HEK293 (cell line): ENCODE results near the gene PRPF19.

Experiments
- BCL11B ChIP-seq: fragments of 450-650 bp; formaldehyde crosslinking; IDR thresholded peaks from 2 replicates; pipeline ENCODE4 v1.5.1; 2016; ENCODE audit warnings: low read depth, missing biosample characterization, missing genetic modification characterization
- GFI1B ChIP-seq: fragments of 450-650 bp; formaldehyde crosslinking; IDR thresholded peaks from 2 replicates; pipeline ENCODE4 v1.5.1; 2016; ENCODE audit warnings: missing biosample characterization, missing genetic modification characterization
- KLF10 ChIP-seq: fragments of 450-650 bp; IDR thresholded peaks from 2 replicates; pipeline ENCODE4 v1.5.1; 2018; ENCODE audit warnings: missing biosample characterization, mild to moderate bottlenecking, missing genetic modification characterization
- OVOL3 ChIP-seq: fragments of 450-650 bp; formaldehyde crosslinking; IDR thresholded peaks from 2 replicates; pipeline ENCODE4 v1.5.1; 2016; ENCODE audit warnings: missing biosample characterization, missing genetic modification characterization
- SCRT1 ChIP-seq: fragments of 450-650 bp; formaldehyde crosslinking; IDR thresholded peaks from 2 replicates; pipeline ENCODE4 v1.5.1; 2016; ENCODE audit warnings: missing biosample characterization, missing genetic modification characterization, borderline replicate concordance
- SETDB1 ChIP-seq: IDR thresholded peaks from one replicate; pipeline ENCODE4 v1.6.1; 2017; ENCODE audit warnings: mild to moderate bottlenecking, low read length, moderate library complexity, mixed read lengths; ENCODE audit not compliant: insufficient read length
- TCF7L2 ChIP-seq: IDR thresholded peaks from 2 replicates; pipeline ENCODE4 v1.6.1; 2011; ENCODE audit warnings: low read depth, mild to moderate bottlenecking, inconsistent platforms, low read length, moderate library complexity, borderline replicate concordance
- YY1 ChIP-seq: fragments of 450-650 bp; formaldehyde crosslinking; IDR thresholded peaks from 2 replicates; pipeline ENCODE4 v1.5.1; 2018; ENCODE audit warnings: missing biosample characterization, missing genetic modification characterization
- ZBTB7A ChIP-seq: fragments of 450-650 bp; formaldehyde crosslinking; IDR thresholded peaks from 2 replicates; pipeline ENCODE4 v1.5.1; 2016; ENCODE audit warnings: low read depth, missing biosample characterization, missing genetic modification characterization
- ZFHX2 ChIP-seq: fragments of 450-650 bp; formaldehyde crosslinking; conservative IDR thresholded peaks from 2 replicates; pipeline ENCODE4 v1.5.1; 2016; ENCODE audit warnings: missing biosample characterization, missing genetic modification characterization
- ZNF10 ChIP-seq: fragments of 450-650 bp; formaldehyde crosslinking; IDR thresholded peaks from 2 replicates; pipeline ENCODE4 v1.5.1; 2017; ENCODE audit warnings: missing biosample characterization, missing genetic modification characterization
- ZNF138 ChIP-seq: fragments of 450-650 bp; formaldehyde crosslinking; IDR thresholded peaks from 2 replicates; pipeline ENCODE4 v1.5.1; 2016; ENCODE audit warnings: missing biosample characterization, missing genetic modification characterization, borderline replicate concordance
- ZNF175 ChIP-seq: fragments of 450-650 bp; formaldehyde crosslinking; IDR thresholded peaks from 2 replicates; pipeline ENCODE4 v1.5.1; 2016; ENCODE audit warnings: missing biosample characterization, missing genetic modification characterization
- ZNF221 ChIP-seq: fragments of 450-650 bp; formaldehyde crosslinking; IDR thresholded peaks from 2 replicates; pipeline ENCODE4 v1.5.1; 2017; ENCODE audit warnings: missing biosample characterization, missing genetic modification characterization, borderline replicate concordance
- ZNF266 ChIP-seq: fragments of 450-650 bp; formaldehyde crosslinking; IDR thresholded peaks from 2 replicates; pipeline ENCODE4 v1.5.1; 2016; ENCODE audit warnings: missing biosample characterization, missing genetic modification characterization, low read depth
- ZNF324 ChIP-seq: fragments of 450-650 bp; formaldehyde crosslinking; IDR thresholded peaks from 2 replicates; pipeline ENCODE4 v1.5.1; 2016; ENCODE audit warnings: missing biosample characterization, missing genetic modification characterization
- ZNF354C ChIP-seq: fragments of 450-650 bp; formaldehyde crosslinking; IDR thresholded peaks from 2 replicates; pipeline ENCODE4 v1.5.1; 2016; ENCODE audit warnings: missing biosample characterization, missing genetic modification characterization, low read depth, borderline replicate concordance
- ZNF37A ChIP-seq: fragments of 450-650 bp; IDR thresholded peaks from 2 replicates; pipeline ENCODE4 v1.5.1; 2018; ENCODE audit warnings: missing biosample characterization, missing genetic modification characterization
- ZNF394 ChIP-seq: fragments of 450-650 bp; formaldehyde crosslinking; IDR thresholded peaks from 2 replicates; pipeline ENCODE4 v1.5.1; 2016; ENCODE audit warnings: missing biosample characterization, missing genetic modification characterization, mild to moderate bottlenecking, moderate library complexity, borderline replicate concordance
- ZNF404 ChIP-seq: fragments of 450-650 bp; formaldehyde crosslinking; IDR thresholded peaks from 2 replicates; pipeline ENCODE4 v1.5.1; 2017; ENCODE audit warnings: missing biosample characterization, missing genetic modification characterization
- ZNF548 ChIP-seq: fragments of 450-650 bp; formaldehyde crosslinking; IDR thresholded peaks from 2 replicates; pipeline ENCODE4 v1.5.1; 2016; ENCODE audit warnings: missing biosample characterization, missing genetic modification characterization
- ZNF600 ChIP-seq: fragments of 450-650 bp; formaldehyde crosslinking; IDR thresholded peaks from 2 replicates; pipeline ENCODE4 v1.5.1; 2016; ENCODE audit warnings: missing biosample characterization, missing genetic modification characterization
- ZNF660 ChIP-seq: fragments of 450-650 bp; IDR thresholded peaks from 2 replicates; pipeline ENCODE4 v1.5.1; 2018; ENCODE audit warnings: missing biosample characterization, mild to moderate bottlenecking, missing genetic modification characterization
- ZNF664 ChIP-seq: fragments of 450-650 bp; formaldehyde crosslinking; IDR thresholded peaks from 2 replicates; pipeline ENCODE4 v1.5.1; 2016; ENCODE audit warnings: missing biosample characterization, missing genetic modification characterization
- ZNF777 ChIP-seq: fragments of 450-650 bp; formaldehyde crosslinking; IDR thresholded peaks from 2 replicates; pipeline ENCODE4 v1.5.1; 2017; ENCODE audit warnings: missing biosample characterization, missing genetic modification characterization, borderline replicate concordance
- ZSCAN30 ChIP-seq: fragments of 450-650 bp; IDR thresholded peaks from 2 replicates; pipeline ENCODE4 v1.5.1; 2018; ENCODE audit warnings: missing biosample characterization, mild to moderate bottlenecking, missing genetic modification characterization, moderate library complexity
- TF ChIP-seq, protein P1 (sequence below): fragments of 450-650 bp; formaldehyde crosslinking; IDR thresholded peaks from 2 replicates; pipeline ENCODE4 v1.5.1; 2016; ENCODE audit warnings: missing biosample characterization, missing genetic modification characterization
- TF ChIP-seq, protein P2 (sequence below): sonication (generic); formaldehyde crosslinking; IDR thresholded peaks from 2 replicates; pipeline ENCODE4 v1.8.1; 2022; ENCODE audit warnings: mild to moderate bottlenecking, moderate library complexity, missing genetic modification reagents
- TF ChIP-seq, protein P3 (sequence below): fragments of 450-650 bp; formaldehyde crosslinking; IDR thresholded peaks from 2 replicates; pipeline ENCODE4 v1.5.1; 2017; ENCODE audit warnings: missing biosample characterization, mild to moderate bottlenecking, missing genetic modification characterization, moderate library complexity
- TF ChIP-seq, protein P4 (sequence below): fragments of 450-650 bp; formaldehyde crosslinking; IDR thresholded peaks from 2 replicates; pipeline ENCODE4 v1.5.1; 2017; ENCODE audit warnings: missing biosample characterization, missing genetic modification characterization
- TF ChIP-seq, protein P5 (sequence below): fragments of 450-650 bp; formaldehyde crosslinking; IDR thresholded peaks from 2 replicates; pipeline ENCODE4 v1.5.1; 2016; ENCODE audit warnings: missing biosample characterization, missing genetic modification characterization
- TF ChIP-seq, protein P6 (sequence below): fragments of 450-650 bp; formaldehyde crosslinking; IDR thresholded peaks from 2 replicates; pipeline ENCODE4 v1.5.1; 2016; ENCODE audit warnings: missing biosample characterization, missing genetic modification characterization, borderline replicate concordance

PRPF19 gene

DNA sequence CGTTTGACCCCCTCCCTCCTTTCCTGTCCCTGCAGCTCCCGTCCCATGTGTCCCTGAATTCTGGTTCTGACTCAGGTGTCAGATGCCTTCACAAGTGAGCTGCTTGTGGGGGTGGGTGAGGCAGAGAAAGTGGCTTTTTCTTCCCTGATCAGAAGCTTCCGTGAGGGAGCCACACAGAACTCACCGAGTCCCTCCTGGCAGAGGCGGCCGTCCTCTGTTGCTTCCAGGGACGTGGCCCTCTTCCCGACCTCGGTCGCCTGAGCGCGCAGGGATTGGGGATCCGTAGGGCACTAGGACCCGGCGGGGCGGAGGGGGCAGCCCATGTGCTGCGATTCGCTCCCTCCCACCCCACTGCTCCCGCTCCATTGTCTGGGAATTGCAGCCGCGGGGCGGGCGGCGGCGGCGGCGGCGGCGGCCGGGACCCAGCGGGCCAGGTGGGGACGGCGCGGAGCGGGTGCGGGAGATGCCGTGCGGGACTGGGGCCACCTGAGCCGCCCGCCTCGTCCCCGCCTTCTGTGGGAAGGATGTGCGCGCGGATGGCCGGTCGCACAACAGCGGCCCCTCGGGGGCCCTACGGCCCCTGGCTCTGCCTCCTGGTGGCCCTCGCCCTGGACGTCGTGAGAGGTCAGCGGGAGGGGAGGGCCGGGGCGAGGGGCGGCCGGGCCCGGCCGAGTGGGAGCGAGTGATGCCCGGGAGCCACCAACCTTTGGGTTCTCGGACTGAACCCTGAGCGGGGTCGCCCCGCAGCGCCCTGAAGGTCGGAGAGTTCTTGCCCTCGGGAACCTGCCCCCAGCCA is 17.9 kb upstream of the PRPF19 start, which contains the start of gene TMEM132A (continued):
- TF ChIP-seq, protein P1, sequence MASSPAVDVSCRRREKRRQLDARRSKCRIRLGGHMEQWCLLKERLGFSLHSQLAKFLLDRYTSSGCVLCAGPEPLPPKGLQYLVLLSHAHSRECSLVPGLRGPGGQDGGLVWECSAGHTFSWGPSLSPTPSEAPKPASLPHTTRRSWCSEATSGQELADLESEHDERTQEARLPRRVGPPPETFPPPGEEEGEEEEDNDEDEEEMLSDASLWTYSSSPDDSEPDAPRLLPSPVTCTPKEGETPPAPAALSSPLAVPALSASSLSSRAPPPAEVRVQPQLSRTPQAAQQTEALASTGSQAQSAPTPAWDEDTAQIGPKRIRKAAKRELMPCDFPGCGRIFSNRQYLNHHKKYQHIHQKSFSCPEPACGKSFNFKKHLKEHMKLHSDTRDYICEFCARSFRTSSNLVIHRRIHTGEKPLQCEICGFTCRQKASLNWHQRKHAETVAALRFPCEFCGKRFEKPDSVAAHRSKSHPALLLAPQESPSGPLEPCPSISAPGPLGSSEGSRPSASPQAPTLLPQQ (tag by site-specific recombination), result no peak
- peak; percentile 36; the same call in 1 of the 2 replicates for TF ChIP-seq ZFHX2
- no peak for TF ChIP-seq ZNF10 (tag by site-specific recombination)
- peak; percentile 83; the same call in 1 of the 2 replicates for TF ChIP-seq ZNF600 (tag by site-specific recombination)
- no peak for TF ChIP-seq ZBTB7A (tag by site-specific recombination)
- TF ChIP-seq, protein P2, sequence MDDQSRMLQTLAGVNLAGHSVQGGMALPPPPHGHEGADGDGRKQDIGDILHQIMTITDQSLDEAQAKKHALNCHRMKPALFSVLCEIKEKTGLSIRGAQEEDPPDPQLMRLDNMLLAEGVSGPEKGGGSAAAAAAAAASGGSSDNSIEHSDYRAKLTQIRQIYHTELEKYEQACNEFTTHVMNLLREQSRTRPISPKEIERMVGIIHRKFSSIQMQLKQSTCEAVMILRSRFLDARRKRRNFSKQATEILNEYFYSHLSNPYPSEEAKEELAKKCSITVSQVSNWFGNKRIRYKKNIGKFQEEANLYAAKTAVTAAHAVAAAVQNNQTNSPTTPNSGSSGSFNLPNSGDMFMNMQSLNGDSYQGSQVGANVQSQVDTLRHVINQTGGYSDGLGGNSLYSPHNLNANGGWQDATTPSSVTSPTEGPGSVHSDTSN (CRISPR knock-in tag), result peak; percentile 74
- 0 out of 2 replicates have a peak, but pooled peaks have one; percentile 27 for TF ChIP-seq ZNF324
- TF ChIP-seq TCF7L2, result no peak
- TF ChIP-seq, protein P3, sequence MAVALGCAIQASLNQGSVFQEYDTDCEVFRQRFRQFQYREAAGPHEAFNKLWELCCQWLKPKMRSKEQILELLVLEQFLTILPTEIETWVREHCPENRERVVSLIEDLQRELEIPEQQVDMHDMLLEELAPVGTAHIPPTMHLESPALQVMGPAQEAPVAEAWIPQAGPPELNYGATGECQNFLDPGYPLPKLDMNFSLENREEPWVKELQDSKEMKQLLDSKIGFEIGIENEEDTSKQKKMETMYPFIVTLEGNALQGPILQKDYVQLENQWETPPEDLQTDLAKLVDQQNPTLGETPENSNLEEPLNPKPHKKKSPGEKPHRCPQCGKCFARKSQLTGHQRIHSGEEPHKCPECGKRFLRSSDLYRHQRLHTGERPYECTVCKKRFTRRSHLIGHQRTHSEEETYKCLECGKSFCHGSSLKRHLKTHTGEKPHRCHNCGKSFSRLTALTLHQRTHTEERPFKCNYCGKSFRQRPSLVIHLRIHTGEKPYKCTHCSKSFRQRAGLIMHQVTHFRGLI (tag by site-specific recombination), result no peak
- TF ChIP-seq, protein P4, sequence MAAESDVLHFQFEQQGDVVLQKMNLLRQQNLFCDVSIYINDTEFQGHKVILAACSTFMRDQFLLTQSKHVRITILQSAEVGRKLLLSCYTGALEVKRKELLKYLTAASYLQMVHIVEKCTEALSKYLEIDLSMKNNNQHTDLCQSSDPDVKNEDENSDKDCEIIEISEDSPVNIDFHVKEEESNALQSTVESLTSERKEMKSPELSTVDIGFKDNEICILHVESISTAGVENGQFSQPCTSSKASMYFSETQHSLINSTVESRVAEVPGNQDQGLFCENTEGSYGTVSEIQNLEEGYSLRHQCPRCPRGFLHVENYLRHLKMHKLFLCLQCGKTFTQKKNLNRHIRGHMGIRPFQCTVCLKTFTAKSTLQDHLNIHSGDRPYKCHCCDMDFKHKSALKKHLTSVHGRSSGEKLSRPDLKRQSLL, result peak; percentile 17; the same call in 1 of the 2 replicates
- TF ChIP-seq SCRT1, result no peak
- peak; percentile 47; the same call in 1 of the 2 replicates for TF ChIP-seq YY1 (tag by site-specific recombination)
- no peak for TF ChIP-seq BCL11B (tag by site-specific recombination)
- no peak for TF ChIP-seq ZNF175 (tag by site-specific recombination)
- TF ChIP-seq KLF10, result peak; percentile 30; the same call in 1 of the 2 replicates
- no peak for TF ChIP-seq ZNF664 (tag by site-specific recombination)
- no peak for TF ChIP-seq ZNF777 (tag by site-specific recombination)
- peak; percentile 35; the same call in 1 of the 2 replicates for TF ChIP-seq ZSCAN30 (tag by site-specific recombination)
- TF ChIP-seq ZNF394, result no peak
- TF ChIP-seq ZNF548, result no peak
- no peak for TF ChIP-seq ZNF221 (tag by site-specific recombination)
- TF ChIP-seq ZNF660, result peak; percentile 63; the same call in 1 of the 2 replicates
- TF ChIP-seq ZNF266 (tag by site-specific recombination), result no peak
- TF ChIP-seq, protein P5, sequence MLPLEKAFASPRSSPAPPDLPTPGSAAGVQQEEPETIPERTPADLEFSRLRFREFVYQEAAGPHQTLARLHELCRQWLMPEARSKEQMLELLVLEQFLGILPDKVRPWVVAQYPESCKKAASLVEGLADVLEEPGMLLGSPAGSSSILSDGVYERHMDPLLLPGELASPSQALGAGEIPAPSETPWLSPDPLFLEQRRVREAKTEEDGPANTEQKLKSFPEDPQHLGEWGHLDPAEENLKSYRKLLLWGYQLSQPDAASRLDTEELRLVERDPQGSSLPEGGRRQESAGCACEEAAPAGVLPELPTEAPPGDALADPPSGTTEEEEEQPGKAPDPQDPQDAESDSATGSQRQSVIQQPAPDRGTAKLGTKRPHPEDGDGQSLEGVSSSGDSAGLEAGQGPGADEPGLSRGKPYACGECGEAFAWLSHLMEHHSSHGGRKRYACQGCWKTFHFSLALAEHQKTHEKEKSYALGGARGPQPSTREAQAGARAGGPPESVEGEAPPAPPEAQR, result no peak
- no peak for TF ChIP-seq ZNF138
- TF ChIP-seq ZNF404, result no peak
- no peak for TF ChIP-seq ZNF354C (tag by site-specific recombination)
- no peak for TF ChIP-seq OVOL3 (tag by site-specific recombination)
- no peak for TF ChIP-seq ZNF37A (tag by site-specific recombination)
- TF ChIP-seq, protein P6, sequence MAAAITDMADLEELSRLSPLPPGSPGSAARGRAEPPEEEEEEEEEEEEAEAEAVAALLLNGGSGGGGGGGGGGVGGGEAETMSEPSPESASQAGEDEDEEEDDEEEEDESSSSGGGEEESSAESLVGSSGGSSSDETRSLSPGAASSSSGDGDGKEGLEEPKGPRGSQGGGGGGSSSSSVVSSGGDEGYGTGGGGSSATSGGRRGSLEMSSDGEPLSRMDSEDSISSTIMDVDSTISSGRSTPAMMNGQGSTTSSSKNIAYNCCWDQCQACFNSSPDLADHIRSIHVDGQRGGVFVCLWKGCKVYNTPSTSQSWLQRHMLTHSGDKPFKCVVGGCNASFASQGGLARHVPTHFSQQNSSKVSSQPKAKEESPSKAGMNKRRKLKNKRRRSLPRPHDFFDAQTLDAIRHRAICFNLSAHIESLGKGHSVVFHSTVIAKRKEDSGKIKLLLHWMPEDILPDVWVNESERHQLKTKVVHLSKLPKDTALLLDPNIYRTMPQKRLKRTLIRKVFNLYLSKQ (tag by site-specific recombination), result no peak
- no peak for TF ChIP-seq SETDB1
- TF ChIP-seq GFI1B (tag by site-specific recombination), result 0 out of 2 replicates have a peak, but pooled peaks have one; percentile 13
